ENCODE results near the gene CADM1. TPM values are rescaled to one million over a fixed set of nuclear protein-coding genes. Genes with fewer than 3 reads are reported as not detected.

CADM1 gene
- total and polyA plus RNA-seq, 4 experiments from 2014 or later, result 2.8 to 5.6 (median 3.3) TPM

DNA sequence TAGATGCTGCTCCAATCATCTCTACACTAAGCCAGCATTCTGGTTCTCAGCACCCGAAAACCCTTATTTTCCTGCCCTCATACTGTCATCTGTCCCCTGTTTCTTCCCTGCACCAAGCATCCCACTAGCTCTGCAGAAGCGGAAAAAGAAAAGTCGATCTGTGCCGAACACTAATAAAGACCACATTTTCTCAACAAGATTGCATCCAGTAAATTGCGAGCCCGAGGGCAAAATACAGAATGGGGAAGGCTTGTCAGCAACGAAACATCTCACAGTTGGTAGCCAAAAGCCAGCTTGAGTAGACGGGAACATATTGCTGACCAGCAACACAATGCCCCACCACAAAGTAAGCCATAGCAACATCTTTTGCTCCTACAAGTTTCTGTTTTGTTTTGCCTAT lies 227.4 kb downstream of the CADM1 start:
- H3K27me3 Mint-ChIP-seq, result peaks cover under 1 to 8% of the 10 kb centered on the region in 2 donors

GRCh38 chr11:115276191-115276590 lies 228.0 kb downstream of the CADM1 start:
- Histone ChIP-seq H3K27ac (ENCODE audit: low read depth, low read length) (no peak overlapping the region), H3K36me3 (ENCODE audit: insufficient read depth, low read length) (no peaks in the 10 kb centered on the region), H3K27me3 (ENCODE audit: insufficient read depth, low read length) (no peaks in the 10 kb centered on the region), H3K4me3 (ENCODE audit: low read length in 2 of 2) (no peak overlapping the region), H3K9me3 (ENCODE audit: control insufficient read depth in 1 of 2, low read length in 2 of 2) (no peaks in the 10 kb centered on the region), H3K4me1 (ENCODE audit: insufficient read depth, low read length) (no peaks in the 10 kb centered on the region)
- intact Hi-C loops (cut with micrococcal nuclease), result no loop called here
- Mint-ChIP-seq H3K4me1 (no peaks in the 10 kb centered on the region), H3K27me3 (peaks cover 1 to 8% of the 10 kb centered on the region in 2 donors), H3K36me3 (no peaks in the 10 kb centered on the region), H3K4me3 (no peak overlapping the region), H3K27ac (no peak overlapping the region), H3K9me3 (peaks cover 0 to 2% (median 0%) of the 10 kb centered on the region in 8 donors)
- POLR2A ChIA-PET (ENCODE audit: partially characterized antibody), result no interaction called here
- DNase-seq, result no peak
- CTCF ChIA-PET (ENCODE audit: partially characterized antibody), result no interaction called here

More for the DNA sequence above, 227.4 kb downstream of the CADM1 start:
- Histone ChIP-seq H3K9me3 (ENCODE audit: control insufficient read depth in 1 of 2, low read length in 2 of 2) (no peaks in the 10 kb centered on the region), H3K27me3 (ENCODE audit: insufficient read depth, low read length) (no peaks in the 10 kb centered on the region), H3K27ac (ENCODE audit: low read depth, low read length) (no peak overlapping the region), H3K4me1 (ENCODE audit: insufficient read depth, low read length) (no peaks in the 10 kb centered on the region), H3K4me3 (ENCODE audit: low read length in 2 of 2) (no peak overlapping the region), H3K36me3 (ENCODE audit: insufficient read depth, low read length) (no peaks in the 10 kb centered on the region)
- Mint-ChIP-seq H3K4me1 (no peaks in the 10 kb centered on the region), H3K4me3 (no peak overlapping the region), H3K9me3 (peaks cover 0 to 2% (median 0%) of the 10 kb centered on the region in 8 donors), H3K27ac (no peak overlapping the region), H3K36me3 (no peaks in the 10 kb centered on the region)
- intact Hi-C loops (cut with micrococcal nuclease), result no loop called here
- ChIA-PET CTCF (ENCODE audit: partially characterized antibody) (no interaction called here), POLR2A (ENCODE audit: partially characterized antibody) (no interaction called here)
- DNase-seq, result no peak

DNA sequence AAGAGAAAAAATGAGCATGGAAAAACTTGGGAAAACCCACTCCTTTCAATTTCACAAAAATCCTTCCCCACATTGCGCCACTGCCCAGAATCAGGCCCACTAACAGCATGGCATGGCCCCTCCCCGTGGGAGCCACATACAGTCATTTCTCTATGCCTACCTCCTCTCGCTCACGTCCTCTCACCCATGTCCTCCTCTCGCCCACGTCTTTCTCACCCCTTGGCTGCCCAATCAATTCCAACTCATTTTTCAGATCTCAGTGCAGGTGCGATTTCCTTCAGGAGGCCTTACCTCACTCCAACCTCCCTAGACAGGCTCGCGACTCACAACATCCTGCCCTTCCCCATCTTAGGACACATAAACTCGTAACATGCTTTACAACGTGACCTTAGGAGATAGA lies 229.2 kb downstream of the CADM1 start:
- no peaks in the 10 kb centered on the region for H3K36me3 Mint-ChIP-seq
- CTCF ChIA-PET (ENCODE audit: partially characterized antibody), result no interaction called here
- POLR2A ChIA-PET (ENCODE audit: partially characterized antibody), result no interaction called here
- no peak overlapping the region for H3K27ac ChIP-seq (ENCODE audit: low read depth, low read length)
- H3K4me1 Mint-ChIP-seq, result no peaks in the 10 kb centered on the region
- intact Hi-C loops (cut with micrococcal nuclease), result no loop called here
- no peak for DNase-seq
- no peaks in the 10 kb centered on the region for H3K4me1 ChIP-seq (ENCODE audit: insufficient read depth, low read length)
- H3K4me3 Mint-ChIP-seq, result no peak overlapping the region
- no peaks in the 10 kb centered on the region for H3K36me3 ChIP-seq (ENCODE audit: insufficient read depth, low read length)
- no peaks in the 10 kb centered on the region for H3K9me3 ChIP-seq (ENCODE audit: control insufficient read depth in 1 of 2, low read length in 2 of 2)
- no peak overlapping the region for H3K4me3 ChIP-seq (ENCODE audit: low read length in 2 of 2)
- peaks cover 0 to 2% (median 0%) of the 10 kb centered on the region in 8 donors for H3K9me3 Mint-ChIP-seq
- peaks cover 1 to 10% of the 10 kb centered on the region in 2 donors for H3K27me3 Mint-ChIP-seq
- no peak overlapping the region for H3K27ac Mint-ChIP-seq
- no peaks in the 10 kb centered on the region for H3K27me3 ChIP-seq (ENCODE audit: insufficient read depth, low read length)

- intact Hi-C loops (cut with micrococcal nuclease), result no loop called here
- Histone ChIP-seq H3K4me1 (ENCODE audit: insufficient read depth, low read length) (no peaks in the 10 kb centered on the region), H3K27me3 (ENCODE audit: insufficient read depth, low read length) (no peaks in the 10 kb centered on the region), H3K36me3 (ENCODE audit: insufficient read depth, low read length) (no peaks in the 10 kb centered on the region), H3K27ac (ENCODE audit: low read depth, low read length) (no peak overlapping the region), H3K4me3 (ENCODE audit: low read length in 2 of 2) (no peak overlapping the region), H3K9me3 (ENCODE audit: control insufficient read depth in 1 of 2, low read length in 2 of 2) (no peaks in the 10 kb centered on the region)
- H3K36me3 Mint-ChIP-seq, result no peaks in the 10 kb centered on the region
- no peak for DNase-seq
- ChIA-PET POLR2A (ENCODE audit: partially characterized antibody) (no interaction called here), CTCF (ENCODE audit: partially characterized antibody) (no interaction called here)
- no peak overlapping the region for H3K27ac Mint-ChIP-seq
- H3K27me3 Mint-ChIP-seq, result peaks cover 1 to 7% of the 10 kb centered on the region in 2 donors
- no peak overlapping the region for H3K4me3 Mint-ChIP-seq
- H3K9me3 Mint-ChIP-seq, result peaks cover 0 to 2% (median 0%) of the 10 kb centered on the region in 8 donors
- H3K4me1 Mint-ChIP-seq, result no peaks in the 10 kb centered on the region
Observed at GRCh38 chr11:115272925-115273324, 231.3 kb downstream of the CADM1 start.

GRCh38 chr11:115271643-115272042 lies 232.6 kb downstream of the CADM1 start:
- no peak overlapping the region for H3K27ac ChIP-seq (ENCODE audit: low read depth, low read length)
- Mint-ChIP-seq H3K27ac (no peak overlapping the region), H3K27me3 (peaks cover 1 to 4% of the 10 kb centered on the region in 2 donors), H3K4me3 (no peak overlapping the region), H3K9me3 (no peaks in the 10 kb centered on the region), H3K4me1 (no peaks in the 10 kb centered on the region), H3K36me3 (no peaks in the 10 kb centered on the region)
- POLR2A ChIA-PET (ENCODE audit: partially characterized antibody), result no interaction called here
- DNase-seq, result no peak
- H3K9me3 ChIP-seq (ENCODE audit: control insufficient read depth in 1 of 2, low read length in 2 of 2), result no peaks in the 10 kb centered on the region
- CTCF ChIA-PET (ENCODE audit: partially characterized antibody), result no interaction called here
- intact Hi-C loops (cut with micrococcal nuclease), result no loop called here
- no peaks in the 10 kb centered on the region for H3K36me3 ChIP-seq (ENCODE audit: insufficient read depth, low read length)
- H3K4me3 ChIP-seq (ENCODE audit: low read length in 2 of 2), result no peak overlapping the region
- H3K4me1 ChIP-seq (ENCODE audit: insufficient read depth, low read length), result no peaks in the 10 kb centered on the region
- no peaks in the 10 kb centered on the region for H3K27me3 ChIP-seq (ENCODE audit: insufficient read depth, low read length)

GRCh38 chr11:115269191-115269950 lies 234.8 kb downstream of the CADM1 start:
- POLR2A ChIA-PET (ENCODE audit: partially characterized antibody), result no interaction called here
- no peak overlapping the region for H3K27ac Mint-ChIP-seq
- Histone ChIP-seq H3K4me1 (ENCODE audit: insufficient read depth, low read length) (no peaks in the 10 kb centered on the region), H3K36me3 (ENCODE audit: insufficient read depth, low read length) (no peaks in the 10 kb centered on the region), H3K27me3 (ENCODE audit: insufficient read depth, low read length) (no peaks in the 10 kb centered on the region), H3K4me3 (ENCODE audit: low read length in 2 of 2) (no peak overlapping the region), H3K27ac (ENCODE audit: low read depth, low read length) (no peak overlapping the region), H3K9me3 (ENCODE audit: control insufficient read depth in 1 of 2, low read length in 2 of 2) (no peaks in the 10 kb centered on the region)
- intact Hi-C loops (cut with micrococcal nuclease), result no loop called here
- no peak for DNase-seq
- H3K4me1 Mint-ChIP-seq, result no peaks in the 10 kb centered on the region
- H3K27me3 Mint-ChIP-seq, result peaks cover 1 to 2% of the 10 kb centered on the region in 2 donors
- H3K36me3 Mint-ChIP-seq, result no peaks in the 10 kb centered on the region
- H3K4me3 Mint-ChIP-seq, result no peak overlapping the region
- no peaks in the 10 kb centered on the region for H3K9me3 Mint-ChIP-seq
- CTCF ChIA-PET (ENCODE audit: partially characterized antibody), result no interaction called here

- no peaks in the 10 kb centered on the region for H3K27me3 ChIP-seq (ENCODE audit: insufficient read depth, low read length)
- CTCF ChIA-PET (ENCODE audit: partially characterized antibody), result no interaction called here
- H3K36me3 Mint-ChIP-seq, result no peaks in the 10 kb centered on the region
- no peak overlapping the region for H3K27ac Mint-ChIP-seq
- POLR2A ChIA-PET (ENCODE audit: partially characterized antibody), result no interaction called here
- no peak overlapping the region for H3K27ac ChIP-seq (ENCODE audit: low read depth, low read length)
- no peak overlapping the region for H3K4me3 Mint-ChIP-seq
- DNase-seq, result no peak
- no peak overlapping the region for H3K4me3 ChIP-seq (ENCODE audit: low read length in 2 of 2)
- intact Hi-C loops (cut with micrococcal nuclease), result no loop called here
- peaks cover 1 to 2% of the 10 kb centered on the region in 2 donors for H3K27me3 Mint-ChIP-seq
- no peaks in the 10 kb centered on the region for H3K9me3 Mint-ChIP-seq
- H3K36me3 ChIP-seq (ENCODE audit: insufficient read depth, low read length), result no peaks in the 10 kb centered on the region
- H3K4me1 Mint-ChIP-seq, result no peaks in the 10 kb centered on the region
- H3K4me1 ChIP-seq (ENCODE audit: insufficient read depth, low read length), result no peaks in the 10 kb centered on the region
- no peaks in the 10 kb centered on the region for H3K9me3 ChIP-seq (ENCODE audit: control insufficient read depth in 1 of 2, low read length in 2 of 2)
Observed at GRCh38 chr11:115267871-115268270, 236.3 kb downstream of the CADM1 start.

All from CD4-positive, alpha-beta memory T cell (primary cell).